Bone marrow (tissue), 2 donors: ENCODE measurements around the gene PSMB4.
"Not testable (repeated sequence)": the region's sequence is repeated elsewhere in the genome, so short reads cannot be mapped to it uniquely, and the experiment has no call there.

Experiments used
- DNase-seq, 2 donors: peaks; one replicate each; lab custom pipeline; 2025; lab: John Stamatoyannopoulos, UW

The PSMB4 gene

GRCh38 chr1:151399324-151400171 is at the start of gene PSMB4:
Gene PSMB4 (plus strand): TSS chr1:151399573. CDS start chr1:151399588, 15 bp downstream.
- DNase-seq: peak; percentile 61 to 89

GRCh38 chr1:151350323-151350722 is 49.0 kb upstream of the PSMB4 start:
- not testable (repeated sequence) for DNase-seq

- DNase-seq: no peak
Measured at GRCh38 chr1:151352021-151352718, 47.2 kb upstream of the PSMB4 start.

GRCh38 chr1:151356696-151357095 is 42.7 kb upstream of the PSMB4 start:
- DNase-seq: no peak

- DNase-seq: no peak
Measured at GRCh38 chr1:151361883-151362282, 37.5 kb upstream of the PSMB4 start.

- DNase-seq: no peak
Measured at GRCh38 chr1:151362308-151363155, 36.8 kb upstream of the PSMB4 start.

- DNase-seq: no peak
Measured at GRCh38 chr1:151364996-151365395, 34.4 kb upstream of the PSMB4 start.

- no peak for DNase-seq
Measured at GRCh38 chr1:151367658-151368392, 31.5 kb upstream of the PSMB4 start.

- DNase-seq: no peak
Measured at GRCh38 chr1:151368393-151369301, 30.7 kb upstream of the PSMB4 start.

GRCh38 chr1:151369302-151369610 is 30.1 kb upstream of the PSMB4 start:
- DNase-seq: no peak

- DNase-seq: no peak
Measured at GRCh38 chr1:151369621-151370048, 29.7 kb upstream of the PSMB4 start.

- no peak for DNase-seq
Measured at GRCh38 chr1:151370211-151370911, 29.0 kb upstream of the PSMB4 start.

- DNase-seq: no peak
Measured at GRCh38 chr1:151371370-151372057, 27.9 kb upstream of the PSMB4 start.

- no peak for DNase-seq
Measured at GRCh38 chr1:151372058-151372934, 27.1 kb upstream of the PSMB4 start, which contains the start of gene SELENBP1. Gene SELENBP1 (minus strand): TSS chr1:151372705. CDS start chr1:151372641, 64 bp downstream.

GRCh38 chr1:151373196-151373595 is 26.2 kb upstream of the PSMB4 start:
- no peak for DNase-seq

GRCh38 chr1:151377150-151377884 is 22.1 kb upstream of the PSMB4 start:
- DNase-seq: no peak

- no peak for DNase-seq
Measured at GRCh38 chr1:151384584-151384983, 14.8 kb upstream of the PSMB4 start.

GRCh38 chr1:151386002-151386401 is 13.4 kb upstream of the PSMB4 start:
- no peak for DNase-seq
